Uterus (tissue), 2 donors: ENCODE measurements around the gene GAL.

ENCODE experiments used
- POLR2A ChIP-seq, 2 donors: fragments of 450-650 bp; IDR thresholded peaks; one replicate each; pipeline ENCODE4 v1.6.1; 2016; ENCODE audit warnings: antibody characterized with exemption in 2 of 2, mild to moderate bottlenecking in 1 of 2, moderate library complexity in 1 of 2
- TF ChIP-seq, protein P1 (sequence below), 4 experiments: fragments of 200-600 bp in 2 of 4; fragments of 450-650 bp in 2 of 4; sonication (generic) in 2 of 4; IDR thresholded peaks; one replicate each; pipeline ENCODE4 v1.5.1; 2016 to 2019; ENCODE audit warnings: antibody characterized with exemption in 4 of 4, mild to moderate bottlenecking in 2 of 4, moderate library complexity in 1 of 4

DNA sequence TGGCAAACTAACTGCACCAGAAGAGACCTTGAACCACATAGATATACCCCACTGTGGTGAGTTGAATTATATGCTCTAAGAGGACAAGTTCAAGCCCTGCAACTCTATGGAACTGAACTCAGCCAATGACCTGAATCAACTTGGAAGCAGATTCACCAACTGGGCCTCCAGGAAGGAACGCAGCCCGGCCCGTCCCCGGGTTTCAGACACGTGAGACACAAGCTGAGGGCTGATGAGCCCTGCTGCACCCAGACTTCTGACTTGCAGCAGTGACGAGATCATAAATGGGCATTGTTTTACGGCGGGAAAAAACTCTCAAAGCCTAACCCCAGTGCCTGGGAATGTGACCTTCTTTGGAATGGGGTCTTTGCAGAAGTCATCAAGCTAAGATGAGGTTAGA is 28.5 kb upstream of the GAL start:
- no peak for TF ChIP-seq POLR2A (IDR thresholded peaks at IDR 0.05)
- TF ChIP-seq, protein P1, sequence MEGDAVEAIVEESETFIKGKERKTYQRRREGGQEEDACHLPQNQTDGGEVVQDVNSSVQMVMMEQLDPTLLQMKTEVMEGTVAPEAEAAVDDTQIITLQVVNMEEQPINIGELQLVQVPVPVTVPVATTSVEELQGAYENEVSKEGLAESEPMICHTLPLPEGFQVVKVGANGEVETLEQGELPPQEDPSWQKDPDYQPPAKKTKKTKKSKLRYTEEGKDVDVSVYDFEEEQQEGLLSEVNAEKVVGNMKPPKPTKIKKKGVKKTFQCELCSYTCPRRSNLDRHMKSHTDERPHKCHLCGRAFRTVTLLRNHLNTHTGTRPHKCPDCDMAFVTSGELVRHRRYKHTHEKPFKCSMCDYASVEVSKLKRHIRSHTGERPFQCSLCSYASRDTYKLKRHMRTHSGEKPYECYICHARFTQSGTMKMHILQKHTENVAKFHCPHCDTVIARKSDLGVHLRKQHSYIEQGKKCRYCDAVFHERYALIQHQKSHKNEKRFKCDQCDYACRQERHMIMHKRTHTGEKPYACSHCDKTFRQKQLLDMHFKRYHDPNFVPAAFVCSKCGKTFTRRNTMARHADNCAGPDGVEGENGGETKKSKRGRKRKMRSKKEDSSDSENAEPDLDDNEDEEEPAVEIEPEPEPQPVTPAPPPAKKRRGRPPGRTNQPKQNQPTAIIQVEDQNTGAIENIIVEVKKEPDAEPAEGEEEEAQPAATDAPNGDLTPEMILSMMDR (IDR thresholded peaks at IDR 0.05): no peak
